Liver (tissue), 9 donors: ENCODE results near the gene WHRN. TPM values are rescaled to one million over a fixed set of nuclear protein-coding genes. Genes with fewer than 3 reads are reported as not detected.

ENCODE experiments used
- DNase-seq: peaks from one replicate; pipeline ENCODE4 v3.0.0-alpha.2; 2017; ENCODE audit warnings: low spot score
- H3K27ac ChIP-seq, 2 donors: one replicate each; pipeline ENCODE4 v1.7.0; 2013; ENCODE audit warnings: inconsistent platforms in 2 of 2, low read length in 2 of 2, control low read depth in 1 of 2, low read depth in 1 of 2, mild to moderate bottlenecking in 1 of 2
- H3K27me3 ChIP-seq, 4 donors: one replicate each; pipeline versions ENCODE4 v1.6.1 to v1.7.0; 2013; ENCODE audit warnings: low read length in 3 of 4, inconsistent platforms in 1 of 4, mild to moderate bottlenecking in 1 of 4, moderate library complexity in 1 of 4; ENCODE audit not compliant: control insufficient read depth in 4 of 4, insufficient read depth in 4 of 4
- H3K36me3 ChIP-seq, 4 donors: one replicate each; pipeline versions ENCODE4 v1.6.1 to v1.7.0; 2013; ENCODE audit warnings: low read length in 3 of 4, mild to moderate bottlenecking in 3 of 4, low read depth in 1 of 4, moderate library complexity in 1 of 4; ENCODE audit not compliant: control insufficient read depth in 4 of 4, insufficient read depth in 3 of 4
- H3K4me1 ChIP-seq, 4 donors: one replicate each; pipeline versions ENCODE4 v1.6.1 to v1.7.0; 2013; ENCODE audit warnings: low read length in 3 of 4, mild to moderate bottlenecking in 3 of 4, moderate library complexity in 1 of 4; ENCODE audit not compliant: control insufficient read depth in 4 of 4, insufficient read depth in 4 of 4
- H3K4me3 ChIP-seq, 3 donors: one replicate each; pipeline versions ENCODE4 v1.6.1 to v1.7.0; 2013; ENCODE audit warnings: low read length in 3 of 3, control low read depth in 1 of 3, low read depth in 1 of 3, mild to moderate bottlenecking in 1 of 3
- H3K9ac ChIP-seq, 2 donors: one replicate each; pipeline ENCODE4 v1.7.0; 2013; ENCODE audit warnings: low read length in 2 of 2, mild to moderate bottlenecking in 2 of 2, moderate library complexity in 2 of 2, control low read depth in 1 of 2, low read depth in 1 of 2
- H3K9me3 ChIP-seq, 4 donors: one replicate each; pipeline versions ENCODE4 v1.6.1 to v1.7.0; 2013; ENCODE audit warnings: low read length in 3 of 4; ENCODE audit not compliant: control insufficient read depth in 4 of 4
- EGR1 ChIP-seq, 2 donors: IDR thresholded peaks; 2 replicates each; pipeline ENCODE4 v1.6.1; 2016 to 2018; ENCODE audit warnings: antibody characterized with exemption in 2 of 2, low read depth in 2 of 2
- FOXA1 ChIP-seq: IDR thresholded peaks from 2 replicates; pipeline ENCODE4 v1.6.1; 2016; ENCODE audit warnings: antibody characterized with exemption
- FOXA2 ChIP-seq: IDR thresholded peaks from 2 replicates; pipeline ENCODE4 v1.6.1; 2016; ENCODE audit warnings: antibody characterized with exemption
- GABPA ChIP-seq, 2 donors: IDR thresholded peaks in 1 of 2; conservative IDR thresholded peaks in 1 of 2; 2 replicates each; pipeline ENCODE4 v1.6.1; 2016; ENCODE audit warnings: antibody characterized with exemption in 2 of 2, mild to moderate bottlenecking in 1 of 2, moderate library complexity in 1 of 2
- HNF4A ChIP-seq, 2 donors: conservative IDR thresholded peaks; 2 replicates each; pipeline ENCODE4 v1.6.1; 2016; ENCODE audit warnings: antibody characterized with exemption in 2 of 2, mild to moderate bottlenecking in 2 of 2
- HNF4G ChIP-seq: IDR thresholded peaks from 2 replicates; pipeline ENCODE4 v1.6.1; 2016; ENCODE audit warnings: antibody characterized with exemption
- NR2F2 ChIP-seq: IDR thresholded peaks from 2 replicates; pipeline ENCODE4 v1.6.1; 2016; ENCODE audit warnings: antibody characterized with exemption
- RAD21 ChIP-seq, 2 donors: IDR thresholded peaks; 2 replicates each; pipeline ENCODE4 v1.6.1; 2016; ENCODE audit warnings: antibody characterized with exemption in 2 of 2, mild to moderate bottlenecking in 2 of 2
- RXRA ChIP-seq, 2 donors: IDR thresholded peaks; 2 replicates each; pipeline ENCODE4 v1.6.1; 2017 to 2018; ENCODE audit warnings: antibody characterized with exemption in 2 of 2, mild to moderate bottlenecking in 1 of 2
- SP1 ChIP-seq: IDR thresholded peaks from 2 replicates; pipeline ENCODE4 v1.6.1; 2018; ENCODE audit warnings: antibody characterized with exemption, mild to moderate bottlenecking
- TAF1 ChIP-seq: conservative IDR thresholded peaks from 2 replicates; pipeline ENCODE4 v1.6.1; 2016; ENCODE audit warnings: antibody characterized with exemption, mild to moderate bottlenecking
- YY1 ChIP-seq: IDR thresholded peaks from 2 replicates; pipeline ENCODE4 v1.6.1; 2016; ENCODE audit warnings: antibody characterized with exemption, mild to moderate bottlenecking
- WGBS: extraction: QIAGEN DNeasy Blood & Tissue Kit; methylation state at CpG from one replicate; pipeline ENCODE4 v1.1.7; 2013; 5-methylcytosine and 5-hydroxymethylcytosine counted together
- polyA plus RNA-seq, 2 donors: library from polyadenylated mRNA; stranded (reverse) in 1 of 2; unstranded in 1 of 2; fragments of 200-250 nt in 1 of 2; fragments of >200 nt in 1 of 2; fragmentation: Nextera tagmentation in 1 of 2; extraction: Ambion mirVana in 1 of 2; gene quantifications; one replicate each; pipeline versions ENCODE4 v1.2.1 to v1.2.3, GENCODE V29; 2013 to 2015
- total RNA-seq, 2 donors: library from RNA; depleted of rRNA; stranded (reverse); fragments of >200 nt; gene quantifications; one replicate each; pipeline ENCODE4 v1.2.3, GENCODE V29; 2014
- TF ChIP-seq, protein P1 (sequence below): IDR thresholded peaks from 2 replicates; pipeline ENCODE4 v1.6.1; 2016; ENCODE audit warnings: antibody characterized with exemption, mild to moderate bottlenecking
- TF ChIP-seq, protein P2 (sequence below): IDR thresholded peaks from 2 replicates; pipeline ENCODE4 v1.6.1; 2016; ENCODE audit warnings: antibody characterized with exemption
- TF ChIP-seq, protein P3 (sequence below): IDR thresholded peaks from 2 replicates; pipeline ENCODE4 v1.6.1; 2016; ENCODE audit warnings: antibody characterized with exemption
- TF ChIP-seq, protein P4 (sequence below): IDR thresholded peaks from 2 replicates; pipeline ENCODE4 v1.6.1; 2016; ENCODE audit warnings: antibody characterized with exemption
- TF ChIP-seq, protein P5 (sequence below): fragments of 150-350 bp; IDR thresholded peaks from 2 replicates; pipeline ENCODE4 v1.5.1; 2017; ENCODE audit warnings: improper control_type of control experiment, low read depth, low read length; ENCODE audit not compliant: missing input control
- donor health status: healthy.
- donor health status: healthy.
- donor health status: healthy.
- donor health status: healthy.
- donor health status: healthy.

WHRN gene
- total and polyA plus RNA-seq, 4 donors = 0.42 to 1.9 (median 0.88) TPM

DNA sequence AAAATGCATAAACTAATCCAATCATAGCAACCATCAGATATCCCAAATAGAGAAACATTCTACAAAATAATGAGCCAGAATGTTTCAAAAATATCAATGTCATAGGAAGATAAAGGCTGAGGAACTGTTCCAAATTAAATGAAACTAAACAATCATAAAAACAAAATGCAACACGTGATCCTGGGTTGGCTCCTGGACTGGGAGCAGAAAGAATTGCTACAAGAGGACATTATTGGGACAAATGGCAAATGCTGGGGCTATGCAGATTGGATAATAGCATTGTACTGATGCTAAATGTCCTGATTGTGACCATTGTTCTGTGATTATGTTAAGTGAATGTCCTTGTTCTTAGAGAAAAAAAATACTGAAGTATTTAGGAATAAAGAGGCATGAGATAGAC is 63.3 kb downstream of the WHRN start (continued):
- TF ChIP-seq, protein P1, sequence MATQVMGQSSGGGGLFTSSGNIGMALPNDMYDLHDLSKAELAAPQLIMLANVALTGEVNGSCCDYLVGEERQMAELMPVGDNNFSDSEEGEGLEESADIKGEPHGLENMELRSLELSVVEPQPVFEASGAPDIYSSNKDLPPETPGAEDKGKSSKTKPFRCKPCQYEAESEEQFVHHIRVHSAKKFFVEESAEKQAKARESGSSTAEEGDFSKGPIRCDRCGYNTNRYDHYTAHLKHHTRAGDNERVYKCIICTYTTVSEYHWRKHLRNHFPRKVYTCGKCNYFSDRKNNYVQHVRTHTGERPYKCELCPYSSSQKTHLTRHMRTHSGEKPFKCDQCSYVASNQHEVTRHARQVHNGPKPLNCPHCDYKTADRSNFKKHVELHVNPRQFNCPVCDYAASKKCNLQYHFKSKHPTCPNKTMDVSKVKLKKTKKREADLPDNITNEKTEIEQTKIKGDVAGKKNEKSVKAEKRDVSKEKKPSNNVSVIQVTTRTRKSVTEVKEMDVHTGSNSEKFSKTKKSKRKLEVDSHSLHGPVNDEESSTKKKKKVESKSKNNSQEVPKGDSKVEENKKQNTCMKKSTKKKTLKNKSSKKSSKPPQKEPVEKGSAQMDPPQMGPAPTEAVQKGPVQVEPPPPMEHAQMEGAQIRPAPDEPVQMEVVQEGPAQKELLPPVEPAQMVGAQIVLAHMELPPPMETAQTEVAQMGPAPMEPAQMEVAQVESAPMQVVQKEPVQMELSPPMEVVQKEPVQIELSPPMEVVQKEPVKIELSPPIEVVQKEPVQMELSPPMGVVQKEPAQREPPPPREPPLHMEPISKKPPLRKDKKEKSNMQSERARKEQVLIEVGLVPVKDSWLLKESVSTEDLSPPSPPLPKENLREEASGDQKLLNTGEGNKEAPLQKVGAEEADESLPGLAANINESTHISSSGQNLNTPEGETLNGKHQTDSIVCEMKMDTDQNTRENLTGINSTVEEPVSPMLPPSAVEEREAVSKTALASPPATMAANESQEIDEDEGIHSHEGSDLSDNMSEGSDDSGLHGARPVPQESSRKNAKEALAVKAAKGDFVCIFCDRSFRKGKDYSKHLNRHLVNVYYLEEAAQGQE = no peak
- TF ChIP-seq EGR1 (IDR thresholded peaks at IDR 0.05; ENCODE audit: low read depth in 2 of 2) (no peak), GABPA (IDR thresholded peaks at IDR 0.05 in 1 of 2, conservative IDR thresholded peaks at IDR 0.05 in 1 of 2) (no peak)

DNA sequence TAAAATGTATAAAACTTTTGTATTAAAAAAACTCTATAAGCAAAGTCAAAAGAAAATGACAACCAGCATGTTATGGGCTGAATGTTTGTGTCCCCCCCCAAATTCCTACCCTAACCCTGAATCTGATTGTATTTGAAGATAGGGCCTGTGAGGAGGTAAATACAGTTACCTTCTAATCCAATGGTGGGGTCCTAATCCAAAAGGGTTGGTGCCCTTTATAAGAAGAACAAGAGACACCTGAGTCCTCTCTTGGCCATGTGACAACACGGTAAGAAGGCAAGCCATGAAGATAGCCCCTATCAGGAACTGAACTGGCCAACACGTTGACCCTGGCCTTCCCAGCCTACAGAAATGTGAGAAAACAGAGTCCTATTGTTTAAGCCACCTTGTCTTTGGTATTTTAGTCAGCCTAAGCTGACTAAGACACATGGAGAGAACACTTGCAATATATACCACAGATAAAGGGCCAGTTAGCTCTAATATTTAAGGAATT is 67.8 kb downstream of the WHRN start:
- Histone ChIP-seq H3K27me3 (no peaks in the 10 kb centered on the region), H3K9me3 (no peaks in the 10 kb centered on the region), H3K9ac (no peak overlapping the region), H3K4me3 (no peak overlapping the region), H3K27ac (no peak overlapping the region), H3K36me3 (no peaks in the 10 kb centered on the region), H3K4me1 (no peaks in the 10 kb centered on the region)
- TF ChIP-seq, protein P2, sequence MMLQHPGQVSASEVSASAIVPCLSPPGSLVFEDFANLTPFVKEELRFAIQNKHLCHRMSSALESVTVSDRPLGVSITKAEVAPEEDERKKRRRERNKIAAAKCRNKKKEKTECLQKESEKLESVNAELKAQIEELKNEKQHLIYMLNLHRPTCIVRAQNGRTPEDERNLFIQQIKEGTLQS = no peak
- TF ChIP-seq FOXA2 = no peak
- TF ChIP-seq NR2F2 = no peak
- TF ChIP-seq HNF4A (conservative IDR thresholded peaks at IDR 0.05) = no peak
- no peak for TF ChIP-seq GABPA (IDR thresholded peaks at IDR 0.05 in 1 of 2, conservative IDR thresholded peaks at IDR 0.05 in 1 of 2)
- TF ChIP-seq, protein P3, sequence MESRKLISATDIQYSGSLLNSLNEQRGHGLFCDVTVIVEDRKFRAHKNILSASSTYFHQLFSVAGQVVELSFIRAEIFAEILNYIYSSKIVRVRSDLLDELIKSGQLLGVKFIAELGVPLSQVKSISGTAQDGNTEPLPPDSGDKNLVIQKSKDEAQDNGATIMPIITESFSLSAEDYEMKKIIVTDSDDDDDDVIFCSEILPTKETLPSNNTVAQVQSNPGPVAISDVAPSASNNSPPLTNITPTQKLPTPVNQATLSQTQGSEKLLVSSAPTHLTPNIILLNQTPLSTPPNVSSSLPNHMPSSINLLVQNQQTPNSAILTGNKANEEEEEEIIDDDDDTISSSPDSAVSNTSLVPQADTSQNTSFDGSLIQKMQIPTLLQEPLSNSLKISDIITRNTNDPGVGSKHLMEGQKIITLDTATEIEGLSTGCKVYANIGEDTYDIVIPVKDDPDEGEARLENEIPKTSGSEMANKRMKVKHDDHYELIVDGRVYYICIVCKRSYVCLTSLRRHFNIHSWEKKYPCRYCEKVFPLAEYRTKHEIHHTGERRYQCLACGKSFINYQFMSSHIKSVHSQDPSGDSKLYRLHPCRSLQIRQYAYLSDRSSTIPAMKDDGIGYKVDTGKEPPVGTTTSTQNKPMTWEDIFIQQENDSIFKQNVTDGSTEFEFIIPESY = no peak
- TF ChIP-seq FOXA1 = no peak
- TF ChIP-seq RXRA (IDR thresholded peaks at IDR 0.05) = no peak
- TF ChIP-seq, protein P4, sequence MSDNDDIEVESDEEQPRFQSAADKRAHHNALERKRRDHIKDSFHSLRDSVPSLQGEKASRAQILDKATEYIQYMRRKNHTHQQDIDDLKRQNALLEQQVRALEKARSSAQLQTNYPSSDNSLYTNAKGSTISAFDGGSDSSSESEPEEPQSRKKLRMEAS = no peak
- no peak for TF ChIP-seq RAD21 (IDR thresholded peaks at IDR 0.05)
- no peak for TF ChIP-seq HNF4G
- TF ChIP-seq, protein P1 = no peak
- TF ChIP-seq, protein P5, sequence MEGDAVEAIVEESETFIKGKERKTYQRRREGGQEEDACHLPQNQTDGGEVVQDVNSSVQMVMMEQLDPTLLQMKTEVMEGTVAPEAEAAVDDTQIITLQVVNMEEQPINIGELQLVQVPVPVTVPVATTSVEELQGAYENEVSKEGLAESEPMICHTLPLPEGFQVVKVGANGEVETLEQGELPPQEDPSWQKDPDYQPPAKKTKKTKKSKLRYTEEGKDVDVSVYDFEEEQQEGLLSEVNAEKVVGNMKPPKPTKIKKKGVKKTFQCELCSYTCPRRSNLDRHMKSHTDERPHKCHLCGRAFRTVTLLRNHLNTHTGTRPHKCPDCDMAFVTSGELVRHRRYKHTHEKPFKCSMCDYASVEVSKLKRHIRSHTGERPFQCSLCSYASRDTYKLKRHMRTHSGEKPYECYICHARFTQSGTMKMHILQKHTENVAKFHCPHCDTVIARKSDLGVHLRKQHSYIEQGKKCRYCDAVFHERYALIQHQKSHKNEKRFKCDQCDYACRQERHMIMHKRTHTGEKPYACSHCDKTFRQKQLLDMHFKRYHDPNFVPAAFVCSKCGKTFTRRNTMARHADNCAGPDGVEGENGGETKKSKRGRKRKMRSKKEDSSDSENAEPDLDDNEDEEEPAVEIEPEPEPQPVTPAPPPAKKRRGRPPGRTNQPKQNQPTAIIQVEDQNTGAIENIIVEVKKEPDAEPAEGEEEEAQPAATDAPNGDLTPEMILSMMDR = no peak
- TF ChIP-seq TAF1 = no peak
- no peak for TF ChIP-seq EGR1 (IDR thresholded peaks at IDR 0.05; ENCODE audit: low read depth in 2 of 2)
- TF ChIP-seq SP1 = no peak
- no peak for TF ChIP-seq YY1
- WGBS = 77% methylated on average over 2 of the region's 2 CpGs
- DNase-seq = no peak
